Activated CD4-positive, alpha-beta T cell treated with anti-CD3 and anti-CD28 coated beads, Interleukin-2, amount 50 U/mL, for 4 hours (primary cell): ENCODE results near the gene CACNB4.
"Not testable (repeated sequence)": the region's sequence is repeated elsewhere in the genome, so short reads cannot be mapped to it uniquely, and the experiment has no call there.

Experiments
- DNase-seq, 2 experiments: peaks; one replicate each; pipeline ENCODE4 v3.0.0-alpha.2; 2020

The CACNB4 gene

DNA sequence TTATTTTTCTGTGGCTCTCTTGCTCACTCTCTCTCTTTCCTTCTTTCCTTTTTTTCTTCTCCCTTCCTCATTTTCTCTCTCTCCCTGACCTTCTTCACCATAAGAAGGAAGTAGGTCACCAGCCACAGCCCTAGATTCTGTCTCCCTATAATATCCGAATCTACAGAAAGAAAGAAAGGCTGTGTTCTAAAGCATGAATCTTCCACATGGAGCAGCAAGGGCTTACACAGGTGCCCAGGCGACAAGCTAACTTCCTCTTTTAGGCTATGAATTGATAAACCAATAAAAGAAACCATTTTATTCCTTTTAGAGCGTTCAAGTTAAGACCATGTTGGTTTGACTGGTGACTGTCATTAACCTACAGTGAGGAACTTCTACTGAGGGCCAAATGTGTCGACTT, 49.3 kb downstream of the CACNB4 start:
- DNase-seq, result no peak

GRCh38 chr2:152047824-152048471, 50.9 kb downstream of the CACNB4 start:
- no peak for DNase-seq

GRCh38 chr2:152046940-152047339, 51.9 kb downstream of the CACNB4 start:
- DNase-seq, result no peak

DNA sequence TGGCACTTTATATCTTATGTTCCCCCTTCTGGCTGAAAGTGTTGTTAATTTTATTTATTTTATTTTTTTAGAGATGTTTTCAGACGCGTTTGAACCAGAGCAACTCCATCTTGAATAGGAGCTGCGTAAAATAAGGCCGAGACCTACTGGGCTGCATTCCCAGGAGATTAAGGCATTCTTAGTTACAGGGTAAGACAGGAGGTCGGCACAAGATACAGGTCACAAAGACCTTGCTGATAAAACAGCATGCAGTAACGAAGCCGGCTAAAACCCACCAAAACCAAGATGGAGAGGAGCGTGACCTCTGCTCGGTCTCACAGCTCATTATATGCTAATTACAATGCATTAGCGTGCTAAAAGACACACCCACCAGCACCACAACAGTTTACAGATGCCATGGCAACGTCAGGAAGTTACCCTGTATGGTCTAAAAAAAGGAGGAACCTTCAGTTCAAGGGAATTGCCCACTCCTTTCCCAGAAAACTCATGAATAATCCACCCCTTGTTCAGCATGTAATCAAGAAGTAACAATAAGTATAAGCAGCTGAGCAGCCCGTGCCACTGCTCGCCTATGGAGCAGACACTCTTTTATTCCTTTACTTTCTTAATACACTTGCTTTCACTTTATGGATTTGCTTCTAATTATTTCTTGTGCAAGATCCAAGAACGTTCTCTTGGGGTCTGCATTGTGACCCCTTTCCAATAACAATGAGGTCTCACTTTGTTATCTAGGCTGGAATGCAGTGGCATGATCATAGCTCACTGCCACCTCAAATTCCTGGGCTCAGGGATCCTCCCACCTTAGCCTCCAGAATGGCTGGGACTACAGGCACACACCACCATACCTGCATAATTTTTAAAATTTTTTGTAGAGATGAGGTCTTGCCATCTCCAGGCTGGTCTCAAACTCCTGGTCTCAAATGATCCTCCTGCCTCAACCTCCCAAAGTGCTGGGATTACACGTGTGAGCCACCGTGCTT, 55.9 kb downstream of the CACNB4 start:
- DNase-seq, result no peak

- DNase-seq, result no peak
These were observed 60.3 kb downstream of the CACNB4 start for GRCh38 chr2:152038441-152038958.

GRCh38 chr2:152037743-152038435, 61.0 kb downstream of the CACNB4 start:
- no peak for DNase-seq

DNA sequence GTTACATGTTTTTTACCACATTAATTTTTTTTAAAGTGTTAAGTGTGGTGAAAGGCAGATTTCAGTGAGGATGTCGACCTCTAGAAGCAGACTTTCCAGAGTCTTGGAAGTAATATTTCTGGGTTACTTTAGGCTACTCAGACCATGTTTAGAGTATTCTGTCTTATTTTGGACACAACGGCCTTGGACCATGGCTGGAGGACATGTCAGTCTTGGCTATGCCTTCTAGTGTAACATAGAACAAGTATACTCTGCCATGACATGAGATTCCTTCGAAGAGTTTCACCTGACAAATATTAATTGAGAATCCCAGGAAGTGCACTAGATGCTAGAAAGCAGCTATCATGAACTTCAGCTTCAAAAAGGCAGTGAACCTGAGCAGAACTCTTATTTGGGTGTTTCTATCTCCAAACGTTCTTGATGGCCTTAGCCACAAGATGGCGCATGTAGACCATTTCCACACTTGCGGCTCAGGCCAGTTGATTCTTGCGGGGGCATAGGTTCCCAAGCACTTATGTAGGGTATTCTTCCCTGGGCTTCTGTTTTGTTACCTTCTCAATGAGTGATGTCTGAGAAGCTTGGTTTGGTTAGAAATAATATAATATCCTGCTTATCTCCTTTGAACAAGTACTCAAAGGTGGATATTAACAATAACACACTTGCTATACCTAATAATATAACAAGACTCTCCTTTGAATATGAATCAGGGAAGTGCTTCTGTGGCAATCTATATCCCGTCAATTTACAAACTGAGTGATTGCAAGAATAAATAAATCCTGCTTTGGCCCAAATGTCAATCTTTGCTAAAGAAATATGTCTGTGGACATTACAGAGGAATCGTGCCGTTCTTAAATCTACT, 62.0 kb downstream of the CACNB4 start:
- DNase-seq, result peak; percentile 30

GRCh38 chr2:152034257-152034801, 64.5 kb downstream of the CACNB4 start:
- DNase-seq, result no peak

DNA sequence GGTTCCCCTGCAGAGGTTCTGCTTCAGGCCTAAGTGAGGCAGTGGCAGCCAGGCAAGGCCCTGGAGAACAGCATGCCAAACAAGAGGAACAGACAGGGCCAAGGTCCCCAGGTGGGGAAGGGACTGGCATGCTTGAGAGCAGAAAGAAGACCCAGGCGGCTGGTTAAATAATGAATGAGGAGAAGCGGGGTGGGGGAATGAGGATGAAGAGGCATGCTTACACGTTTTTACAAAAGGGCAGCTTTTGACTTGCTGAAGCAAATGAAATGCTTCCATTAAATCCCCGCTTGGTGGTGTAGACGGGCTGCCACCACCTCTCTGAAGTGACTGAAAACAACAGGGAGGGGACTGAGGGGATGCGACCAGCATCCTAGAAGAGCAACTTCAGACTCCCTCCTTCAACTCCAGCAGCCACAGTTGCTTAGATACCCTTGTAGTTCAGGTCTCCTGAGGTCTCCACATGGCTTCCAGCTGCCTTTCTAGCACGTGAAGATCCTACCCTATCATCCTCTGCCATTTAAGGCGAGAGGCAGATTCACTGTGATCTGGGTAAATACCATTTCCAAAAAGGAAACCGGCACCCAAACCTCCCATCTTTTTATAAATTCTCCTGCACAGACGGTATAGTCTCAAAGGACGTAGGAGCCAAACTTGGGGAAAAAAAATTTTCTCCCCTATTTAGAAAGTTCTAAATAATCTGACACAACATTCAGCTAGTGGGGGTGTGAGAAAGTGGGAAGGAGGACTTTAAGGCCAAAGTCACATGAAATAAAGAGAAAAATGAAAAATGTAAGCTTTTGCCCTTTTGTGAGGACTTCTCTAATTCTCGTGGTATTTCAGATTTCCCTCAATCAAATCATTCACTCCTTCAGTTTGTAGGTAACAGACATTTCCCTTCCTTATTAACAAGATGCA, 65.6 kb downstream of the CACNB4 start:
- no peak for DNase-seq

GRCh38 chr2:152031747-152032306, 67.0 kb downstream of the CACNB4 start:
- DNase-seq, result no peak

DNA sequence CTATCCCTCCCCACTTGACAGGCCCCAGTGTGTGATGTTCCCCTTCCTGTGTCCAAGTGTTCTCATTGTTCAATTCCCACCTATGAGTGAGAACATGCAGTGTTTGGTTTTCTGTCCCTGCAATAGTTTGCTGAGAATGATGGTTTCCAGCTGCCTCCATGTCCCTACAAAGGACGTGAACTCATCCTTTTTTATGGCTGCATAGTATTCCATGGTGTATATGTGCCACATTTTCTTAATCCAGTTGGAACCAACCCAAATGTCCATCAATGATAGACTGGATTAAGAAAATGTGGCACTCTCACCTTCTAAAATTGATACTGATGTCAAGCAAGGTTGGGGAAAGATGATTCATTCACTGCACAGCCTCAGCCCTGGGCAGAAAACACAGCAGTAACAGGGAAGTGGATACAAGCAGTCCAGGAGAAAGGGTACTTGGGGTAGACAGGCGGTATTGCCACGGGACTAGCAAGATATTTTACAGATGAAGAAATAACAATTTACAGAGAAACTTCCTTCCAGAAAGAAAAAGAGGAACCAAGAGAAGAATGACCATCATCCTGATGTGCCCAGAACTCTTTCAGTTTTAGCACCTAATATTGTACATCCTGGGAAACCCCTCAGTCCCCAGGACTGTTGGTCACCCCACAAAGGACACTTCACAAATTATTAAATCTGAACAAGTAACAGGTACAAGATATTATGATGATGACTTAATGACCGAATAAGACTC, 68.1 kb downstream of the CACNB4 start:
- DNase-seq, result not testable (repeated sequence)

DNA sequence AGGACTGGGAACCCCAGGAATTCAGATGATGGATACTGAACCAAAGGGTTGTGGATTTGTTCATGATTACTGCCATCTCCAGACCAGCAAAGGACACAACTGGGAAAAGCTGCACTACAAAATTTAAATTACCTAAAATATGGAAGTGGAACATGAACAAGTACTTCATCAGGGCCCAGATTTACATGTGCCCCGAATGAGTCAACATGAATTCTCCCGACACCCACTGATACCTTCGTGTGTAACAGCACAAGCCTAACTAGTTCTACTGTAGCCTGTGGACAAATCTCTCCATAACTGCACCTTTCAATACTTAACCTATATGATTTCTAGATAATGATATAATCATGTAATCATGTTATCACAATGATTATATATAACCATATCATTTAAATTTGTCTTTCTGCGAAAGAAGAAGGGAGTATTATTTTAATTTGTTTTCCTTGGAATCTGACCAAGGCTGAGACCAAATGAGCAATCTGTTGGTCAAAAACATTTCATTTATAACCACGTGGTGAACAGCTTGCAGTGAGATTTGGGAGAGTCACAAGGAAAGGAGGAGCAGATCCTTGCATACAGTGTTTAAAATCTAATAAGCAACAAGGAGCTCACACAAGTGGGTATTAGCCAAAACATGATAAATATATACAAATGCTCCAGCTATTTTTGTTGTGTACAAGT, 70.5 kb downstream of the CACNB4 start:
- no peak for DNase-seq

- DNase-seq, result peak; percentile 66 to 70
These were observed 73.1 kb downstream of the CACNB4 start for GRCh38 chr2:152025678-152026287.

DNA sequence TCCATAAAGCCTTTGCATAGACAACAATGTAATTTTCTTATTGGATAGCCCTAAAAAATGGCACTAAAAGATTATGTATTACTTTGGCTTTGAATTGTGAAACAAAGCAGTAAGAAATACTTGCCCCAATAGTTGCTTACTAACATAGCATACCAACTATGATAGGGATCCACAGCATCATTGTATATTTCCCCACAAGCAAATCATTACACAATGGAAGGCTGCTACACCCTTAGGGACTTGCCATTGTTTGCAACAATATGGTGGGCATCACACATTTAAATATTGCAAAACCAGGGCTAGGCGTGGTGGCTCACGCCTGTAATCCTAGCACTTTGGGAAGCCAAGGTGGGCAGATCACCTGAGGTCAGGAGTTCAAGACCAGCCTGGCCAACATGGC, 74.4 kb downstream of the CACNB4 start:
- no peak for DNase-seq

DNA sequence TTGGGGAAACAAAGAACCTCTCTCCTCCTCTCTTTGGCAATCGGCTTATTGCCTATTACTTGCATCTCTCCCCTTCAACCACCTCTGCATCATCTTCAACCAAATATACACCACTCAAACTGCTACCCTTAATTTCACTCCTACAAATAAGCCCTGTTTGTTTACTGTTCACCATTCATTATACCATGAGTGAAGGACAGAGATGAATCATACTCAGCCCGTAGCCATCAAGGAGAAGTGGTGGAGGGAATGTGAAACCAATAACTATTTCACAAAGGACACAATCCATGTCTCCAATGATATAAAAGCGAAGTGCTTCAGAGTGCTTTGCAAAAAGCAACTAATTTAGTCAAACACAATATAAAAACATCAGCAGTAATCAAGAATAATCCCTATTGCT, 76.8 kb downstream of the CACNB4 start:
- DNase-seq, result no peak

- DNase-seq, result not testable (repeated sequence)
These were observed 77.8 kb downstream of the CACNB4 start for GRCh38 chr2:152021001-152021400.

- no peak for DNase-seq
These were observed 79.1 kb downstream of the CACNB4 start for GRCh38 chr2:152019732-152020131.
